Stimulated activated CD4-positive, alpha-beta T cell treated with anti-CD3 and anti-CD28 coated beads, Interleukin-15, amount 100 ng/mL, for 48 hours (primary cell): ENCODE results near the gene ZSCAN29.

Experiments
- DNase-seq, 2 donors: peaks; one replicate each; pipeline ENCODE4 v3.0.0-alpha.2; 2020; ENCODE audit warnings: low read depth in 2 of 2

Gene ZSCAN29

DNA sequence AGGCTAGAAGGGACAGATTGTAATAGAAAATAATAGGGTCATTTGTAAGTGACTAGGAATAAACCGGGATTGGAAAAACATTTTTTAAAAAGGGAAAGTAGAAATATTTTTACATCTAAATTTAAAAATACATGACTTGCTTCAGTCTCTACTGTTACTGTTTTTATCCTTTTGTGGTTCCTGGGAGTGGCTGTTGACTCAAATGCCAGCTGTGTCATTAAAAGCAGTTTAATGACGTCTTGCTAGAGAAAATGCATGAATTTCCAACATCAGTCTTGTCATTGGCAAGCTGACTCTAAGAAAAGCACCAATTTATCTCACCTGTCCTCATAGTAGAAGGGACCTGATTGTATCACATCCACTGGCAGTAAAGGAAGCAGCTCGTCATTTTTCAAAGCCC, 23.7 kb downstream of the ZSCAN29 start:
- no peak for DNase-seq

DNA sequence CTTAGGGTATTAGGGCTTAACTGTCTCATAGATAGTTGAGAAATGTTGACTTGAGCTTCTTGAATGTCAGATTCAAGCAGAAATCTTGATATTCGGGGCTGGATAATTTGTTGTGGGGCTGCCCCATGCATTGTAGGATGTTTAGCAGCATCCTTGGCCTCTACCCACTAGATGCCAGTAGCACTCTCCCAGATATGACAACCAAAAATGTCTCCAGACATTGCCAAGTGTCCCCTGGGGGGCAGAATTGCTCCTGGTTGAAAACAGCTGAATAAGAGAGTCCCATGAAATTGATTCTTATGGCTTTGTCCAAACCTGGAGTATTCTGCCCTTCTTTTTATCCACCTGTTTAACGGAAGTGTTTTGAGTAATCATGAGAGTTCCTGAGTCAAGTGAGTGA, 24.5 kb downstream of the ZSCAN29 start:
- DNase-seq: no peak

DNA sequence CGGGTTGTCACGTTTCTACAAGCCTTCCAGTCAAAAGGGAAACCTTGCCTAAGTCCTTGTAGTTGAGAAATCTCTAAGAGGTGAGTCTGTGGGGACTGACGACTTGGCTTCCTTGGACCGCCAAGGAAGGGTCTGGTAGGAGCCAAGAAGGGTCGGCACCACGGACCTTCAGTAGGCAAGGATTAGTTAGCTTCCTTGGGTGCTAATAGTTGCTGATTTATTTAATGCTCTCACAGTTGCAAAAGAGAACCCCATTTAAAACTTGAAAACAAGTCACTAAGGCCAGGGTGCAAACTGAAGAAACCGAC, 40.1 kb downstream of the ZSCAN29 start:
- DNase-seq: no peak

DNA sequence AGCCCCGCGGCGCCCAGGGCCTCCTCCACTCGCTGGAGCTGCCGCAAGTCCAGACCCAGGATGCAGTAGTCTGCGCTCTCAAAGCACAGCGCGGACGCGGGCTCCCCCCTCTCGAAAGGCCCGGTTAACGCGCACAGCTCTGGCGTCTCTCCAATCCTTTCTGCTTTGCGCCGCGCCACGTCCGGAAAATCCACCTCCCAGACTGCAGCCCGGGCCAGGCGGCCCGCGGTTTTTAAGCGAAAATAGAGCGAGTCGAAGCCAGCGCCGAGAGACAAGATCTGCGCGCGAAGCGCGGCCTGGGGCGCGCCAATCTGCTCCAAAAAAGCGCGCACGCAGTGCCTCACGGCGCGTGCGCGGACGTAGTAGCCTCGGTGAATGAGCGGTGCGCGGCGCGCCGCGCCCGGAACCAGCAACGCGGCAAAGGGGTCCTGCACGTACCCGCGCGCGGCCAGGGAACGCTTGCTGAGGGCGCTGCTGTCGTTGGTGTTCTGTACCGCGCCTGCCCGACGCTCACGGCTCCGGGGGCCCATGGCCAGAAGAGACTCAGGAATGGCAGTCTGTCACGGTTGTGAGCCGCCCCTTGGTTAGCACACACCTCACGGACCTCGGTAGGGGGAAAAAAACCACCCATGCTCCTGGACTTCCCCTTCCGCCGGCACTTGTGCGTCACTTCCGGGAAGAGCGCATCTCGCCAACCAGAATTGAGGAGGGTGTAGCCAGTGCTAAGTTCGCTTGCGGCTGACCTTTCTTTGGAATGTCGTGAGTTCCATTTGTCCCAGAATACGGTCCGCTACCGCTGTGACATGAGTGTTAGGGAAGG, 40.7 kb downstream of the ZSCAN29 start, which contains the start of gene LCMT2:
Gene LCMT2, minus strand, starts transcription at position 614 of the 820 bp plus-strand sequence. Its CDS starts 84 bp downstream, at position 530.
- DNase-seq: peak; percentile 81 to 84

DNA sequence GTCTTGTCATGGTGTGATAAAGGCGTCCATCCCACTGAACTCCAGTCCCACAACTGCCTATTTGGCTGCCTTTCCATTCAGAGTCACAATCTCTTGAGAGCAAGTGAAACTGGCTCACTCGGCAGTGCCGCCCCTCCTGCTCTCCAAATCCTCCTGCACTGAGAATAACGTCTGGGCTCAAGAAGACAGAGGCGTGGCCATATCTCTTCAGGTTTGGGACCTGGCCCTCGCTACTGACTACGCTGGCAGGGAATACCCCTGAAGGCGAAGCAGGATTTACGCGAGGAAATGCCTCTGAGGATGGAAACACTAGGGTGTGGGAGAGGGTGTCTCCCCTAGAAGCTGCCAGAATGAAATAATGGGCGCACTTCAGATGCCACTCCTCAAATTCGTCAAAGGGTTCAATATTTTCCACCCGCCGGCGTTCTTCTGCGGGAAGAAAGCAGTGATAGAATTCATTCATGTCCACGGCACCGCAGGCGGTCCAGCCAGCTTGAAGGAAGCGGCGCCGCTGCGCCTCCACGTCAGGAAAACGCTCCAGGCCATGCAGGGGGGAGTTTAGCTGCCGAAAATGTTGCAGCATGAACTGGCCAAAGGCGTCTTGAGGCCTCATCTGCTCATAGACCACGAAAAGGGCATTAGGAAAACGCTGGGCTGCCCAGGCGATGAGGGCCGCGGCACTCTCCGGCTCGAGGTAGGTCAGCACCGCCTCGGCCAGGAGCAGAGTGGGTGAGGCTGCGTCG, 41.5 kb downstream of the ZSCAN29 start:
- peak in 1 of 2 donors; percentile 7 for DNase-seq

DNA sequence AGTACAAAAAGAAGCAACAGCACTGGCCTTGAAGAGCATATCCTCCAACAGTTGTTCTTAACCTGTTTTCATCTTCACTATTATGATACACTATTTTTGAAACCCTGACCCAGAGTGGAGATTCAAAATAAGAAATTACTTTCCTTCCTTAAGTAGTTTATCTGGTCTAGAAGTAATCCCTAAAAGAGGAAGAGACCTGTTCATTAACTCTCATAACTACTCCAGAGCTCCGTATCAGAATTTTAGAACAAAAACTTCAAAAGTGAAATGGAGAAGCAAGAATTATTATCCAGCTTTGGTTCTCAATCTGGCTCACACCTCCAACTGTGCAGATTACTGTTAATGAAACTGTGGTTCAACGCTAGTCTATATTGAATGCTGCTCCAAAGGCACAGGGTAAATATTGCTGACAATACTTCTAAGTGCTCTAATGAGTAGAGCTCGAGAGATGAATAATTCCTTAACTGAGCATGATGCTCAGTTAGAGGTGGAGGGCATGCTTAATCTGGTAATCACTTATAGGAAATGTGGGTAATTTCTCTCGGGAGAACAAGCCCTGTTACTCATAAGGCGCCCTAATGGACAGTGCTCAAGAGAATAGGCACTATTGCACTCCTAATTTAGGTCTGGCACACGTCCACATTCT, 45.7 kb downstream of the ZSCAN29 start:
- no peak for DNase-seq

DNA sequence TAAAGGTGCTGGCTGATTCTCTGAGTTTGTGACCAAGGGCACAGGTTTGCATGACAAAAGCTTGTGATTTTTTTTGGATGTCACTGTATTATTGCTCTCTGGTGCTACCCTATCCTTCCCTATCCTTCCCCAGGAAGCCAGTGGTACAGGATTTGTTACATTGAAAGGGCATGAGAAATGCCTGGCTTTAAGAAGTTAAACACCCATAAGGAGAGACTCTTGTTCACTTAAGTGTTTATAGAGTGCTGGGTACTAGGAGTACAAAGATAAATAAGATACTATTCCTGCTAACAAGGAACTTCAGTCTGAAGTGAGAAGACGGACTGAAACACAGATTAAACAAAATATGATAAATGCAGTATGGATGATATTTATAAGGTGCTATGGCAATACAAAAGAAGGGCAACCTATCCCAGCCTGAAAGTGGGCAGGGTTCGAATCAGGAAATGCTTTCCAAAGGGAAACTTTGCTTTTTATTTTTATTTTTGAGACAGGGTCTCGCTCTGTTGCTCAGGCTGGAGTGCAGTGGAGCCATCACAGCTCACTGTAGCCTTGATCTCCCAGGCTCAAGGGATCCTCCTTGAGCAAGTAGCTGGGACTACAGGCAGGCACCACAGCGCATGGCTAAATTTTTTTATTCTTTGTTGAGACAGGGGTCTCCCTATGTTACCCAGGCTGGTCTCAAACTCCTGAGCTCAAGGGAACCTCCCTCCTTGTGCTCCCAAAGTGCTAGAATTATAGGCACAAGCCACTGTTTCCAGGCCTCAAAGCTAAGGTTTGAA, 51.7 kb downstream of the ZSCAN29 start:
- DNase-seq: no peak

DNA sequence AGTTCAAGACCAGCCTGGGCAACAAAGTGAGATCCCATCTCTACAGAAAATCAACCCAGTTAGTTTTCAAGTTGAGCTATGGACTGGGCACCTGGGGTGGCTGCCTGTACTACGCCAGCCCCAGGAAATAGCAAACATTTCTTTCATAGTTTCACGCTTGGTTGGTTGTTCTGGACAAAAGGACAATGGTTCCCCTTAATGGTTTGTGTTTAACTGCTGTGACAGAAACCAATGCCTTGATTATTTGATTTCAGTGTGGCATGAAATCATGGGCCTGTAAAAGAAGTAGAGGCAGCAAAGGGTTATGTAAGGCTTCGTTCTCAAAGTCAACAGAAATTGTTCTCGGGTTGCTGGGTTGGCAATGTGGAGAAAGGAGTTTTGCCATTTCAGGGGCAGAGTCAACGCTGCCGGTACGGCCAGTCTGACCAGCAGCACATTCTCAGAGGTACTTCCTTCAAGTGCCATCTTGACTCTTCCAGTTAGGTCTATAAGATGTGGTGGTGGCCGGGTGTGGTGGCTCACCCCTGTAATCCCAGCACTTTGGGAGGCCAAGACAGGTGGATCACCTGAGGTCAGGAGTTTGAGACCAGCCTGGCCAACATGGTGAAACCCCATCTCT, 53.2 kb downstream of the ZSCAN29 start:
- no peak for DNase-seq

DNA sequence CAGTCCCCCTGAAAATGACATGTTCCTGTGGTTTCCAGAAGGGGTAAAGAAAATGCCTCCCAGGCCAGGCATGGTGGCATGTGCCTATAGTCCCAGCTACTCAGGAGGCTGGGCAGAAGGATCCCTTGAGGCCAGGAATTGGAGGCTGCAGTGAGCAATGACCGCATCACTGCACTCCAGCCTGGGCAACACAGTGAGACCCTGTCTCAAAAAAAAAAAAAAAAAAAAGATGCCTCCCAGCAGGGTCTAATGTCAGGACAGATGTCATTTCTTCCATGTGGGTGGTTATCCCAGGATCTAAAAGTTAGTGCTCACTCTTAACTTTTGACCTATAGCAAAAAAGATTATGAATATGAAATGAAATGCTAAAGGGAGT, 53.9 kb downstream of the ZSCAN29 start:
- no peak for DNase-seq

DNA sequence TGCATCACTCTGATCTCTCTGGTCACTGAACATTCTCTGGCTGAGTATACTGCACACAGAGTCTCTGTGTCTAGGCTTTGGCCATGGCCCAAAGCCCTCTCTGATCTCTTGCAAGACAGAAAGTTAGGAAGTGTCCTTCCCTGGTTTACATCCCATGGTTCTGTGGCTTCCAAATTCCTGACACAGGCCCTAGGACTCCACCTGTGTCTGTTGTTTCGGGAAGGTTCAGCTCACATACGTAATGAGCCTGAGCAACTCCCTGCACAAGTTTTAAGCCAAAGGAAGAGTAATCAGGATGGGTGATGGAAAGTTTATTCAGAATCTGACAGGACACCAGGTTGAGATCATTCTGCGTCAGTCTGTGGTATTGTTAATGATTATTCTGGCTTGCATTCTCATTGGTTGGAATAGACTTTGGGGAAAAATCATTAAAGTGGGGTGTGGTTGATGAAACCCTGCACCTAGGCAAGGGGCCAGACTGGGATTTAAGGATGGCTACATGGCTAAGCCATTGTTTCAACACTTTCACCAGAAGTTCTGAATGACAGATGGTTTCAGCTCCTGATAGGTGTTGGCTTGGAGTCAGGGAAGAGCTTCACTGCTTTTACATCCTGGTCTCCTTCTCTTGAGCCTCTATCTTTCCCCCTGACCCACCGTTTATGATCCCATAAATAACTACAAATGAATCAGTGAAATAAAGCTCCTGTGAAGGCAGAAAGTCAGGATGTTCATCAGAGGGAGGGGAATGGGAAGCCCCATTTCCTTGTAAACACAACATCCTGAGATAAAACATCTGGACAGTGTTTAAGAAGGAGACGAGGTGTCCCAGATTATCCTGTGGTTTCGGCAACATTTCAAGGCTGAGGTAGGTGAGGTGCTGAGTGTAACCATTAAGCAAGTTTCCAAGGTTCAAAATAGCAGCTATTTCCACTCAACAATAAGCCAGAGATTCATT, 54.5 kb downstream of the ZSCAN29 start:
- no peak for DNase-seq

DNA sequence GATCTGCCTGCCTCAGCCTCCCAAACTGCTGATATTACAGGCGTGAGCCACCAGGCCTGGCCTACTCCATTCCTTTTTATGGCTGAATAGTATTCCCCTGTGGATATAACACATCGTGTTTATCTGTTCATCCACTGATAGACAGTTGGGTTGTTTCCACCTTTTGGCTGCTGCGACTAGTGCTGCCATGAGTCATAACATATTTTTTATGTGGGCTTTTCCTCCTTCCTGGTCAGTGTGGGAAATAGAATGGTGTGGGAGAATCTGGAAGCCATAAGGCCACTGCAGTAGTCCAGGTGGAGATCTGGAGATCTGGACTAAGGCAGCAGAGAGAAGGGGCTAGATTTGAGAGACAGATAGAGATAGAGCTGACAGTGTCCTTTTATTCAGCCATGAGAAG, 56.7 kb downstream of the ZSCAN29 start:
- DNase-seq: no peak

DNA sequence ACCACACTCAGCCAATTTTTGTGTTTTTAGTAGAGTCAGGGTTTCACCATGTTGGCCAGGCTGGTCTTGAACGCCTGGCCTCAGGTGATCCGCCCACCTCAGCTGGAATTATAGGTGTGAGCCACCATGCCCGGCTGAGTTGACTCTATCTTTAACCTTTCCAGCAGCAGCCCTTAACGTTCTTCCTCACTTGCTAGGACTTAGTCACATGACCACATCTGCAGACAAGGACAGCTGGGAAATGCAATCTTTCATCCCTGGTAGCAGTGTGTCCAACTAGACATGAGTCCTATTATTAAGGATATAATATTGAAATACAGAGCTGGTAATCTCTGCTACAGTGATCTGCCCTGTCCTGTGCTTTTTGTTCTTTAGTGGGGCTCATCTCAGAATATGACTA, 58.5 kb downstream of the ZSCAN29 start:
- DNase-seq: no peak
